HG03108 (cell line): ENCODE measurements around the gene VAC14.

Source experiments
- ATAC-seq: cut with Tn5 transposase; IDR thresholded peaks from one replicate; pipeline ENCODE4 v1.9.1; 2021; ENCODE audit warnings: moderate library complexity; ENCODE audit not compliant: unreplicated experiment

Gene VAC14

GRCh38 chr16:70665113-70665694 is 135.8 kb downstream of the VAC14 start:
- ATAC-seq: no peak

- ATAC-seq: no peak
Observed at GRCh38 chr16:70664325-70665112, 136.4 kb downstream of the VAC14 start.

GRCh38 chr16:70663524-70664324 is 137.2 kb downstream of the VAC14 start:
- ATAC-seq: no peak

GRCh38 chr16:70662991-70663523 is 137.9 kb downstream of the VAC14 start:
- ATAC-seq: no peak

- no peak for ATAC-seq
Observed at GRCh38 chr16:70661918-70662641, 138.9 kb downstream of the VAC14 start.

GRCh38 chr16:70661534-70661917 is 139.4 kb downstream of the VAC14 start:
- ATAC-seq: no peak

- ATAC-seq: no peak
Observed at GRCh38 chr16:70660672-70661350, 140.1 kb downstream of the VAC14 start.

GRCh38 chr16:70659953-70660671 is 140.8 kb downstream of the VAC14 start:
- ATAC-seq: no peak

GRCh38 chr16:70659546-70659945 is 141.4 kb downstream of the VAC14 start:
- no peak for ATAC-seq

GRCh38 chr16:70658921-70659320 is 142.0 kb downstream of the VAC14 start:
- ATAC-seq: no peak

- no peak for ATAC-seq
Observed at GRCh38 chr16:70657956-70658355, 143.0 kb downstream of the VAC14 start.

- ATAC-seq: no peak
Observed at GRCh38 chr16:70656712-70657263, 144.2 kb downstream of the VAC14 start.

GRCh38 chr16:70656065-70656711 is 144.8 kb downstream of the VAC14 start:
- ATAC-seq: no peak

- no peak for ATAC-seq
Observed at GRCh38 chr16:70653809-70654771, 146.9 kb downstream of the VAC14 start.

GRCh38 chr16:70653406-70653805 is 147.6 kb downstream of the VAC14 start:
- no peak for ATAC-seq

GRCh38 chr16:70652322-70652721 is 148.6 kb downstream of the VAC14 start:
- no peak for ATAC-seq

- no peak for ATAC-seq
Observed at GRCh38 chr16:70651524-70651923, 149.4 kb downstream of the VAC14 start.

GRCh38 chr16:70650216-70650615 is 150.7 kb downstream of the VAC14 start:
- no peak for ATAC-seq
